Measurements from ENCODE around the gene PLCB1.

Gene PLCB1

DNA sequence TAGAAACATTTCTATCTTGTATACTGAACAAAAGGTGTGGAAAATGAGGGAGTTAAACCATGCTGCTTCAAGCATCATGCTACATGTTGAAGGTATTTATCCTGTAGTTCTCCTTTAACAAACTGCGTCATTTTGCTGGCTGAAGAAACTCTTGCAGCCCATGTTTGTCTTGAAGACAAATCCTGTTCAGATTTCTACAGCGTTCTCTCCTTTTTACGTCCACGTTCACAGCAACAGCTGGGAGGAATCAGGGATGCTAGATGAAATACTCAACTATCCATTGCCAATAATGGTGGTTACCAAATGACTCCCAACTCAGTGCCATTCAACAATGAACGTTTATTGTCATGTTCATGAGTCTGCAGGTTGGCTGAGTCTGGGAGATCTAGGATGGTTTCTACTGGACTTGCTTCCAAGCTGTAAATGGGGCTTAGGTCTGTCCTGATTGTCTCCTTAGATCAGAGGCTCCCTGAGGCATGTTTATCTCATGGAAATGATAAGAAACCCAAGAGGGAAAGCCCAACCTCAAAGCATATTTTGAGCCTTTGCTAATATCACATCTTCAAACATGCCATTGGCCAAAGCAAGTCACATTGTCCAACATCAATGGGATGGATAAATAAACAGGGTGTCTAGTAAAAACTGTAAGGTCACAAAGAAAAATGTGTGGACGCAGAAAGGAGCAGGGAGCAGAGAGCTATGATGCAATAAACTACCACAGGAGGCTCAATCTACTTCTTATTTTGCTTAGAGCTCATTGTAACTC is 2.7 kb upstream of the PLCB1 start:
- DNase-seq, result no peak

DNA sequence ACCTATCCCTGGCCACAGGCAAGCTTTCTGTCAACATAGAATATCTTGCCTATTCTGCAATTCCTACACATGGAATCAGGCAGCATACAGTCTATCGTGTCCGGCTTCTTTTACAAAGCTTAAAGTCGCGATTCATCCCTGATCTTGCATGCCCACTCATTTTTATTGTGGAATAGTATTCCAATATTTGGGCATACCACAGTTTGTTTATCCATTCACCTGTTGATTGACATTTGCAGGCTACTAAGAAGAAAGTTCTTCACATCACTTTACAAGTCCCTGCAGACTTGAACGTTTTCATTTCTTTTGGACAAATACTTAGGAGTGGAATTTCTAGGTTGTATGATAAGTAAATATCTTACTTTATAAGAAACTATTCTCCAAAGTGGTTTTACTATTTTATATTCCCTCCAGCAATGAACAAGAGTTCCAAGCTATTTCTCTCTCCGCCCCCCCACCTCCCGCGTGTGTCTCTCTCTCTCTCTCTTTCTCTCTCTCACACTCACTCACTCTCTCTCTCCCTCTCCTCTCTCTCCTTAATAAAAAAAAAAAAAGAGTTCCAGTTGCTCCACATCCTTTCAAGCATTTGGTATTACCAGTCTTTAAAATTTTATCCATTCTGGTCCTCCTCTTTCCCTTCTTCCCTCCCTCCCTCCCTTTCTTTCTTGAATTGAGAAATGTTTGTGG is 1.1 kb upstream of the PLCB1 start:
- DNase-seq, result no peak

DNA sequence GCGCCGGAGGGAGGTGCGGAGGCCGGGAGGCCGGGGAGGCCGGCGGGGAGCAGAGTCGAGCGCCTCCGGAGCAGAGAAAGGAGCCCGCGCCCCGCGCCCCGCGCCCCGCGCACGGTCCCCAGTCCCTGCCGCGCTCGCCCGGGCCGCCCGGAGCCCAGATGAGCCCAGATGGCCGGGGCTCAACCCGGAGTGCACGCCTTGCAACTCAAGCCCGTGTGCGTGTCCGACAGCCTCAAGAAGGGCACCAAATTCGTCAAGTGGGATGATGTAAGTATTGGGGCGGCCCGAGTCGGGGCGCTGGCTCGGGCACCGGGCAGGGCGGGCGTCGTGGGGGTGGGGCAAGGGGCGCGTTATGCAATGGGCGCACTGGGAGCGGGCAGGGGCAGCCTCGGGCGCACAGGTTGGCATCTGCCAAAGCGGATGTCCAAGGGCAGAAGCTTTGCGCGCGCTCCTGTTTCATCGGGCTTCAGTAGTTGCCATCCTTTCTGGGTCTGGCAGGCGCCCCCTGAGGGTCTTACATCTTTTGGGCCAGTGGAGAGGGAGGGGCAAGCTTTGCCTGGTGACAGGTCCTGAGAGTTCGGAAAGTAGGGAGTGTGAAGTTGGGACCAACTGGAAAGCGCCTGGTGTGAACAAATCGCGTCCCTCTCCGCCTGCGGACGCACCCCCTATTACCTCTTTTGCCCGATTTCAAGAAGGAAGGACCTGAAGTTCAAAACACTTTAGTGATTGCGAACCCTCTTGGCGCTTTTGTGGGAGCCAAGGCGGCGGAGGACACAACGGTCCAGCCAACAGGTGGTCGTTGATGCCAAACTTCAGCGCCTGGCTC is 631 bp downstream of the PLCB1 start:
- DNase-seq, result no peak

DNA sequence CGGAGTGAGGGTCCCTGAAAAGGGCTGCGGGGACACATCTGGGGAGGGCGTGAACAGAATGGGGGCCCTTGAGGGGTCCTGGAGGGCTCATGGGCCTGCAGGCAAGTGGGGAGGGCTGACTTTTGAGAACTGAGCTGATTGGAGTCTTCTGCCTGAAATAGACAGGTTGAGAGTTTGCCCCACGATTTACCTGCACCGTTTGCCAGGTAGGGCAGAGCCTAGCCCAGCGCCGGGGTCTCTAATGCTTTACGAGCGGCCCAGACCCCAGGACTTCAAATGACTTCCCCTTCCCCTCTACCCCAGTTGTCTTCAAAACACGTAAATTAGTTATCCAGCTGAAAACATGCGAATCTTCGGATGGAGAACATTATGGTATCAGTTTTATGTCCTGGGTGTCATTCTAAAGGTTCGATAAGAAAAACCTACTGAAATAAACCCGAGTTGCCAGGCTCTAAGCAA is 1.3 kb downstream of the PLCB1 start:
- no peak for DNase-seq

DNA sequence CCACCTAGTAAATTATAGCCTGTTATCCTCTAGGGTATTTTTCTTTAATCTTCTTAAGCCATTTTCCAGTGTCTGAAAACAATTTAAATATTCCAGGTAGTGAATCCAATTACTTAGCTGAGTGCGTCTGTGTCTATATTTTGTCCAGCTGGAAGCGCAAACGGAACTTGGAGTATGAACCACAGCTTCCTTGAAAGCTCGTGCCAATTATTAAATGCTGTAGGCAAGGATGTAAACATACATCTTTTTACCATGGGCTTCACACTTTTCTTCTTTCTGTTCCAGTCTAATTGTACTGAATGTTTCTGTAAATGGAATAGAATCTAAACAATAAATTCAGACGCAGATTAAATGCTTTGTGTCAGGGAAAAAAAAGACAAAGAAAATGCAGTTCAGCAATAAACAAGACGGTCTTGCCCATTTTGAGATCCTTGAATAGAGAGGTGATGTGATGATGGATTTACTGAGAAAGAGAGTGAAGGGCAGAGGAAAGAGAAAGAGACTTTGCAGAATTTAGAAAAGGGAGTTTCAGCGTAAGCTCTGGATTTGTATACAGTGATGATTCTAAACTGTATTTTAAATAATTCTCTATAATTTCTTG is 1.9 kb downstream of the PLCB1 start:
- DNase-seq, result no peak

DNA sequence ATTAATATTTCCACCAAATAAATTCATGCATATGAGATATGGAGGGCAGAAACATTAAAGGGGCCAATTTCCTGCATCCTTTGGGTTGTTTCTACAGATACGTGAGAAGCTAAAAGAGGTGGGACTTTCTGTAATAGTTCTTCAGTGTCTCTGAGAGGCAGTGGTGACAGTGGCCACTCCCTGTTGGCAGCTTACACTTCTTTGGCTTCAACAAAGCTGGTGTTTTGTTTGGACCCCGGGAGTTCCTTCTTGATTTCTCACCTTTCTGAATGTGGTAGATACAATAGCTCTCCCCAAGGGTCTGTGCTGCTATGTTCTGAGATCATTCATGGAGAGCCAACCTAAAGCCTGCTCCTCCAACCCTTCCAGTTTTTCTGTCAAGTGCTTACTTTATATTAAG is 7.8 kb downstream of the PLCB1 start:
- DNase-seq, result no peak

DNA sequence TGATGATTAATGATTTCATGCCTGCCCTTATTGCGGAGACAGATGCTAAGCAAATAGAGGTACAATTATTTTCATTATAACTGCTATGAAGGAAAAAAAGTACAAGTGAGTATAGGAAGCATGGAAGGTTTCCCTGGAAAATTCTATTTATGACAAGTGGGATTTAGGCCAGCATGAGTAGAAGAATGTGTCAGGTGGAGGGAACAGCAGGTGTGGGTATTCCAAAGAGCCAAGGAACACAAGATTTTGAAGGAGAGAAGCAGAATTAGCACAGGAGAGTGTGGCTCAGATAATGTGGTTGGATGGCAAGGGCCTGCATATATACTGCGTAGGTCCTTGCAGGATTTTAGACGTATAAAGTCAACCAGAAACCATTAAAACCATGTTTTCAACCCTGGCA is 11.4 kb downstream of the PLCB1 start:
- DNase-seq, result no peak

DNA sequence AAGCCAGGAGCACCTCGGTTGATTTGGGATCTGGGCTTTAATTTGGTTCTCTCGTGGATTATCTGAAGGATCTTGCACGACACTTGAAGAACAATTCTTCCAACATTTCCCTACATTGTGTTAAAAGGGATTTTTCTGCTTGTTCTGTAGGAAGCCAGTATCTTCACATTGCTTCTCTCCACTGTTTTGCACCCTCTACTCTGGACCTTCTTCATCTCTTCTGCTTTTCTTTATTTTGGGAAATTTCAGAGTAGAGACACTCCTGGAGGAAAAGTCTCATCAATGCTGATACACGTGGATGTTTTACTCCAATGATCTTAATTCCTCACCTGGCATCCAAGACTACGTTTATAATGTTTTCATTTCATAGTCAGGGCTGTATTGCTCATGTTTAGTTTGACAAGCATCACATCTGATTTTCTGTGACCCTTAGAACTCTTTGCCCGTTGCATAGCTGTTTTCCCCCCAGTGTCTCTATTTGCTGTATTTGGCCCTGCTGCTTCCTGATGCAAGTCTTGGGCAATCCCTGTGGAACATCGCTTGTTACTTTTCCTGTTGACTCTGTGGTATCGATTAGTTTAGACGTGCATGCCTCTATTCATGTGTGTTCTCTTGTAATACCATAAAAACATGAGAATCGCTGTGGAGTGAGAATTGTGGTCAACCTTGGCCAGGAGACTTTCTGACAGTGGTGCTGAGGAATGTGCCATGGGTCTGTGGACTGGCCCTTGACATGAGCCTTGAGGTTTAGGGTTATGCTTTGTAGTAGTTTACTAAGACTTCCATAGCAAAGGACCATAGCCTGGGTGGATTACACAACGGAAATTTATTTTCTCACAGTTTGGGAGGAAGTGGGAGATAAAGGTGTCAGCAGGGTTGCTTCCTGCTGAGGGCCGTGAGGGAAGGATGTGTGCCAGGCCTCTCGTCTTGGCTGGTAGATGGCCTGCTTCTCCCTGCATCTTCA is 12.5 kb downstream of the PLCB1 start:
- no peak for DNase-seq

DNA sequence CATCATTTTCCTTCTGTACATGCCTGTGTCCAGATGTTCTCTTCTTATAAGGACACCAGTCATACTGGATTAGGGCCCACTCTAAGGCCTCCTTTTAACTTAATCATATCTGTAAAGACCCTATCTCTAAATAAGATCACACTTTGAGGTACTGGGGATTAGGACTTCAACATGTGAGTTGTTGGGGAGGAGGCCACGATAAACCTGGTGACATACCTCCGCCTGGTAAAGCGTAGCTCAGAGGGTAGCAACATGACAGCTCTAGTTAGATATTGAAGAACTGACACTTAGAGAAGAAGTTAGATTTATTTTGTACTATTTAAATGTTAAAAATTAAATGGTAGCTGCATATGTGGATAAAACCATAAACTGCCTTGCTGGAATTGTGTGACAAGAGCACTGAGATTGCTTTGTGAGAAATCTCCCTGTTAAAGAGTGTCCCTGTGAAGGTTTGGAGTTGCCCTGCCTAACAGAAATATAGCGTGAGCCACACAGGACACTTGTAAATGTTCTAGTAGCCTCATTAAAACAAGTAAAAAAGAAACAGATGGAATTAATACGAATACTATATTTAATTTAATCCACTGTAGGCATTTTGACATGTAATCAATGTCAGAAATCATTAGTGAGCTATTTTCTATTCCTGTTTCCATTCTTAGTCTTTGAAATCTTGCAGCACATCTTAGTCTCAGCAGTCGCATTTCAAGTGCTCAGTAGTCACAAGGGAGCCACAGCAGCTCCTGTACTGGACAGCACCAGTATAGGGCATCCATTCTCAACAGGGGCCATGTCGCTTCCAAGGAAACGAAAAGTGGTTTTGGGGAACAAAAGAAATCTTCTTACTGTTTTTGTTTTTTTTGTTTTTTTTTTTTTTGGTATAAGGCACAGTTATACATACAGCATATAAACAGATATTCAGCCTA is 13.4 kb downstream of the PLCB1 start:
- no peak for DNase-seq

DNA sequence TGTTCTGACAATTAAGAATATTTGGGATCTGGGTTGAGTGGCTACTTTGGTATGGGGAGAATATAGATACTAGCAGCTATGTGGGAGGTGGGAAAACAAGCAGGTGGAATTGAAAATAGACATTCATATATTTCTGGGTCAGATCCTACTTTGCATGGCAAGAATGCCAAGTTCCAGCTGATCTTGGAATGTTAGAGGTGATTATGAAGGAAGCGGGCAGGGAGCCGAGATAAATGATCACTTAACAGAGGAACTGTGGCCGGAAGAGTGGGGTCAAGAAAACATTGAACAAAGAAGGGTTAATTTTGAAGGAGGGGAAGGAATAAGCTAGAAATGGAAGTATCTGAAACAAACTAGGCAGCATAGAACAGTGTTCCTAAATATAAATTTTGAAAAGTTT is 15.4 kb downstream of the PLCB1 start:
- no peak for DNase-seq

DNA sequence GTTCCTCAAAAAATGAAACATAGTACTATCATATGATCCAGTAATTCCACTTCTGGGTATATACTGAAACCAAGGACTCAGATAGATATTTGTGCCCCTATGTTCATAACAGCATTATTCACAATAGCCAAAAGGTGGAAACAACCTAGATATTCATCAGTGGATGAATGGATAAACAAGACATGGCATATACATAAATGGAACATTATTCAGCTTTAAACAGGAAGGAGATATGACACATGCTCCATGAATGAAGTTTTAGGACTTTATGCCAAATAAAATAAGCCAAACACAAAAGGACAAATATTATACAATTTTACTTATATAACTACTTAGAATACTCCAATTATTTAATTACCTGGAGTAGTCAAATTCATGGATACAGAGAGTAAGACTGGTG is 16.4 kb downstream of the PLCB1 start:
- DNase-seq, result no peak

DNA sequence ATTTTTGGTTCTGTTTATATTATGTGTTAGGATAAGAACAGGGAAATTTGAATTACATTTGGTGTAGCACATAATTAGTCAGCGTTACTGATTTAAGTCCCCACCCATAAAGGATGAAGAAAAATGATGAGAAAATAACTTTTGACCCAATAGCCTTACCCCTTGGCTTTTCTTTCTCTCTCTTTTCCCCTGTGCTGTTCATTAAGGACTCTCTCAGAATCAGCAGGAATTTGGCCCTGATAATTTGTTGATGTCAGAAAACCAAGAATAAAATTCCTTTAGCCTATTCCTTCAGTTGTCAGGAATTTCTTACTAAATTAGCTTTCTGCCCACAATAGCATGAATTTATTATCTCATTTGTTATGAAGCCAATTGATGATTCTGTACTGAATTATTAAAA is 18.5 kb downstream of the PLCB1 start:
- DNase-seq, result no peak

DNA sequence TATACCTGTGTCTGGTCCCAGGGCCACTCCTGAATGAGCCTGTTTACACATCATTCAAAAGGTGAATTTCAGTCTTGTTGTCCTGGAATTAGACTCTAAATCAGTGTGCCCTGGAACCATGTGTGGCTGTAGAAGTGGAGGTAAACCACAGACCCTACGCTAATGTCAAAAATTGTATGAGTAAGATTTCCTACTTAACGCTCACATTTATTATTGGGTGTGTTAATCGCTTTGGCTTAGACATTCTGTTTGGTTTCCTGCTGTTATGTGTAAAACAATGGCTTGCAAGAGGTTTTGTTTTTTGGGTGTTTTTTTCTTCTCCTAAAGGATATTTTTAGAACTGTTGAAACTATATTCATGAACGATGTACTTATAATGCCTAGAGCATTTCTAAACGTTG is 19.3 kb downstream of the PLCB1 start:
- no peak for DNase-seq

DNA sequence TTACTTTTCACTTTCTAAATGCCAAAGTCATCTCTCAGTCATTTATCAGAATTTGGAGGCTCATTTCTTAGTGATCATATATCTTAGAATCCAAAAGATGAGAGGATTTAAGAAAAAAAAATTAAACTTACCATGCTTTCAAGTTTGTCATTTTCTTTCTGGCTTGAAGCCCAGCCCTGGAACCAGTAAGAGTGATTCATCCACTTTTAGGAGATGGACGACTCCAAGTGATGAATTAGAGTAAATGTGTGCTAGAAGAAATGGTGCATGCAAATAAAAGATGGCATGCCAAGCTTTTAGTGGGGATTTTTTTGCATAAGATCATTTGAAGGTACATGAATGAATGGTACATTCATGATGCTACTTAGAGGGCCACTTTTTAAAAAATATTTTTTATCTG is 20.1 kb downstream of the PLCB1 start:
- DNase-seq, result no peak

DNA sequence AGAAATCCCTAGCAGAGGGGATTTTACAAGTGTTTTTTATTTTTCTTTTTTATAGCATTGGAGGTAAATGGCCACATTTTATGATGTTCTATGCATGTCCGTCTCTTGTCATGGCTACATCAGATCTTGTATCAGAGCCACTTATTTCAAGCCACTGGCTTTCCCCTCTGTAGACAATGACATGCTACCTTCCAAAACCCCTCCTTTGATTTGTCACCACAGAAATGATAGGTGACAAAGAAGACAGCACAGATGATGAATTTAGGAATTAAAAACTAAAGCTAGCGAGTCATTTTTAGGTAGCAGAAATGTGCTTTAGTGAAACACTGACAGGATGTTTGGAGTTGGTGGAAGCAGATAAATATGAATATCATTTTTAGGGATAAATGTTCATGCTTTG is 20.8 kb downstream of the PLCB1 start:
- DNase-seq, result no peak

DNA sequence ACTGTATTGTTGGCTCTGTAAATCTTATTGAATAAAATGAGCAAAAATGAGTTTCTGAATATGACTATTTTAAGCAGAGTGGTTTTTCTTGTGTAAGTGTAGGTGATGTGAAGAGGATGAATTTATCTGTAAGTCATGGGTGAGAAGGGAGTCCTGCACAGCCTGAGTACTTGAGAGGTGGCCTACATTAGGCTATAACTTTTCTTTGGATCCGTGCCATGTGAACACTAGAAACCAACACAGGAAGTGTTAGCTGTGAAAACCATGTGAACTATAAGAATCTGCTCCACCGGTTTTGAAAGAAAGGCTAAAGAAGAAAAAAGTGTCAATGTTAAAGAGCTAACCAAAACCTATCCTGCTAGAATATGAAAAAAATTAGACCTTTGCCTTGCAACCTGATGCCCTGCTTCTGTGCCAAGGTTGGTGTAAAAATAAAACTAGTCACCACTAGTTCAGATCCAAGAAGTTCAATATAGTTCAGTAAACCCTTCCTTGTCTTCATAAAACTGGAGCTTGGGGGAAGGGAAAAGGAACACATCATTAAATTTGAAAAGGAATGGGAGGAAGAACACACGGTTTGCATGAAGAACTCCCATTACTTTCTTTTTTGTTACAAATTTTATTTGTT is 21.3 kb downstream of the PLCB1 start:
- no peak for DNase-seq

DNA sequence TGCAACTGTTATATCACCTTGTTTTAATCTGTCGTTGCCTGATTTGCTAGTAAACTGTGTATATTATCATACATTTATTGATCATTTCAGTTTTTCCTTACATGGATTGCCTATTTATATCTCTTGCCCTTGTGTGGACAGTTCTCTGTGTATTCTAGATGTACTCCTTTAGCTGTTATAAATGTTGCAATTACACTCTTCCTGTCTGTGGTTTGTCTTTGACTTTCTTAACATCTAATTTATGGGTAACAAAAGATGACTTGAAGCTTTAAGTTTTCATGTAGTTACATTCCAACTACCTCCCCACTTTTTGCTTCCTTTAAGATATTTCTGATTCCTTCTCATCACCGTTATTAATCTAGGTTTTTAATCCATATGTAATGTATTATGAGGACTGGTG is 22.6 kb downstream of the PLCB1 start:
- no peak for DNase-seq

DNA sequence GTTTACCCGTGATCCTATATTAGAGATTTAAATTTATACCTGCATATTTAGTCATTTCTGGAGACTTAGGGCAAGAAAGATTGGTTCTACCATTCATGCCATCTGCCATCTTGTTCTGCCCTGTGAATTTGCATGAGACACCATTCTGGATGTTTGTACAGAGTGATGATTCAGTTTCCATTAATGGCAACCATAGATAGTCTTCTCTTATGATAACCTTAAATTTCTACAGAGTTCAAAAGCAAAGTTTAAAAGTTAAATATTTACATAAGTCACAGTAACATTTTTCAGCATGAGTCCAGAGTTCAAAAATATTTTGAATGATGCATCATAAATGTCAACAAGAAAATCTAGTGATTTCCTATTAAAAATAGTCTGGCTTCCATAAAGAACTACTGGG is 23.2 kb downstream of the PLCB1 start:
- DNase-seq, result no peak

DNA sequence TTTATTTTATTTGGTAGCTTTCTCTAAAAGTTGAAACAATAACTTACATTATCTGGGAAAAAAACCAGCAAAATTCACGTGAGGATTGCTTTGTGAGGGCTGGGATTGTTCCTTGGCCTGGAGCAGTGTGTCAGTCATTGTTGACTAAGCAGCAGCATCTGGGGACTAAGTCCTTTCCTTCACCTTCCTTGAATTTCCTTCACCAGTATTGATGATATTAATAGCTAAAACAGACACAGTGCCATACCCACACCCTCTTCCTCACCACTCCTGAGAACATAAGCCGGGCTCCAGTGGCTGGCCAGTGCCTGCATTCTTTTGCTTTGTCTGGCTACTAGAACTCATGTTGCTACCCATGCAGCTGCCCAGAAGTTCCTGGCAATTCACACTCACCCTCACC is 23.7 kb downstream of the PLCB1 start:
- no peak for DNase-seq

DNA sequence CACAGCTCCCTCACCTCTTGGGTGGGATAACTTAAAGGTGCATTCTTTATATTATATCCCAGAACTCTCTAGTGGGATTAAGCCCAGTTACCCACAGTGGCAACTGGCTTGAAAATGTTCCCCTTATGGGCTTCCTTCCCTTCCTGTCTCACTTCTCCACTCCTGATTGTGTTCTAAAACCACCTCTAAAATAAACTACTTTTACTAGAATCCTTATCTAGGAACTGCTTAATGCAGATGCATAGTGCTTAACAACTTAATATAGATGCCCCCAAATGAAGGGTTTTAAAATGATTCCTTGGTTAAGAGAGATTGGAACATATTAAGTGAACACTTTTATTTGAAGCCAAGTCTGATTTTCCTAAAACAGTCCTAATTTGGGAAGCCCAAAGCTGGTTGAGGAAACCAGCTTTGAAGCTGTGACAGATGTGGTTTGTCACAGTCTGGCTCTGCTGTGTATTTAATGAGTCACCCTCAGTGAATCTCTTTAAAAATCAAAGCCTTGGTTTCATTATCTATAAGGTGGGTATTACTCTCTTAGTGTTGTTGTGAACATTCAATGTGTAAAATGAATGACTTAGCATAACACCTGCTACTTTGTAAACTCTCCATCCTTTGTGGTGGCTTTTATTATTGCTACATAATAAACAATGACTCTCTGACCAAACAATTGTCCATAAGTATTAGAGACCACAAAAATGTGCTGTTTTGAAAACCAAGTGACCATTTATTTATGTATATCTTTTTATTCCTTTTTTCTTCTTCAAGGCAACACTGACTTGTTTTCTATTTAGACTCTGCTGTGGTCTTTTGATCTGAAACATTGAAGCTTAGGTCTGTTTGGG is 24.4 kb downstream of the PLCB1 start:
- no peak for DNase-seq

Measured in NCI-H1436 treated with DMSO at 0.1 percent for 48 hours (cell line).